H9 (cell line): ENCODE results near the gene H6PD. TPM values are rescaled to one million over a fixed set of nuclear protein-coding genes. Genes with fewer than 3 reads are reported as not detected.

Source experiments
- DNase-seq: peaks from one replicate; pipeline ENCODE4 v3.0.0-alpha.2; 2017
- H2AFZ ChIP-seq: one replicate; pipeline ENCODE4 v1.6.1; 2013; ENCODE audit warnings: mild to moderate bottlenecking, low read length, control low read depth, moderate library complexity
- H2AK5ac ChIP-seq: 2 replicates; pipeline ENCODE4 v1.6.1; 2013; ENCODE audit warnings: low read length, control low read depth, mixed read lengths; ENCODE audit not compliant: insufficient read length
- H2BK120ac ChIP-seq: one replicate; pipeline ENCODE4 v1.6.1; 2013; ENCODE audit warnings: low read depth, mild to moderate bottlenecking, low read length, control low read depth, inconsistent platforms; ENCODE audit not compliant: poor library complexity, severe bottlenecking
- H2BK12ac ChIP-seq: 2 replicates; pipeline ENCODE4 v1.6.1; 2013; ENCODE audit warnings: low read length, control low read depth, mixed read lengths, low read depth; ENCODE audit not compliant: insufficient read length
- H2BK15ac ChIP-seq: 2 replicates; pipeline ENCODE4 v1.6.1; 2013; ENCODE audit warnings: low read depth, low read length, control low read depth
- H2BK20ac ChIP-seq: one replicate; pipeline ENCODE4 v1.6.1; 2013; ENCODE audit warnings: low read depth, mild to moderate bottlenecking, low read length, control low read depth, inconsistent platforms; ENCODE audit not compliant: poor library complexity, severe bottlenecking
- H2BK5ac ChIP-seq: 2 replicates; pipeline ENCODE4 v1.6.1; 2013; ENCODE audit warnings: low read length, control low read depth, mixed read lengths; ENCODE audit not compliant: insufficient read length
- H3K14ac ChIP-seq: 2 replicates; pipeline ENCODE4 v1.6.1; 2013; ENCODE audit warnings: low read length, control low read depth; ENCODE audit not compliant: insufficient read depth
- H3K18ac ChIP-seq: 2 replicates; pipeline ENCODE4 v1.6.1; 2013; ENCODE audit warnings: low read depth, mild to moderate bottlenecking, mixed read lengths, low read length, control low read depth; ENCODE audit not compliant: insufficient read length
- H3K23ac ChIP-seq: 2 replicates; pipeline ENCODE4 v1.6.1; 2013; ENCODE audit warnings: low read length, control low read depth, mixed read lengths, low read depth; ENCODE audit not compliant: insufficient read length
- H3K23me2 ChIP-seq: 2 replicates; pipeline ENCODE4 v1.6.1; 2013; ENCODE audit warnings: low read depth, mild to moderate bottlenecking, mixed read lengths, low read length, control low read depth; ENCODE audit not compliant: insufficient read length, poor library complexity, severe bottlenecking
- H3K27ac ChIP-seq: 2 replicates; pipeline ENCODE4 v1.5.1; 2013; ENCODE audit warnings: low read length, control low read depth, mixed read lengths, low read depth; ENCODE audit not compliant: insufficient read length
- H3K27me3 ChIP-seq: 2 replicates; pipeline ENCODE4 v1.6.1; 2013; ENCODE audit warnings: low read length, control low read depth, inconsistent platforms; ENCODE audit not compliant: insufficient read depth
- H3K4ac ChIP-seq: 2 replicates; pipeline ENCODE4 v1.6.1; 2013; ENCODE audit warnings: low read depth, mild to moderate bottlenecking, control low read depth, inconsistent platforms, low read length, moderate library complexity
- H3K4me1 ChIP-seq: 2 replicates; pipeline ENCODE4 v1.6.1; 2013; ENCODE audit warnings: low read length, control low read depth, inconsistent platforms; ENCODE audit not compliant: insufficient read depth
- H3K4me2 ChIP-seq: 2 replicates; pipeline ENCODE4 v1.6.1; 2013; ENCODE audit warnings: low read length, control low read depth, mixed read lengths; ENCODE audit not compliant: insufficient read length, insufficient read depth
- H3K56ac ChIP-seq: 2 replicates; pipeline ENCODE4 v1.6.1; 2013; ENCODE audit warnings: low read depth, mild to moderate bottlenecking, mixed read lengths, low read length, control low read depth; ENCODE audit not compliant: insufficient read length
- H3K79me1 ChIP-seq: 2 replicates; pipeline ENCODE4 v1.6.1; 2013; ENCODE audit warnings: low read depth, mild to moderate bottlenecking, moderate library complexity, low read length, control low read depth, inconsistent platforms; ENCODE audit not compliant: insufficient read depth, poor library complexity, severe bottlenecking
- H3K79me2 ChIP-seq: 2 replicates; pipeline ENCODE4 v1.6.1; 2013; ENCODE audit warnings: low read length, control low read depth, inconsistent platforms; ENCODE audit not compliant: insufficient read depth
- H3K9ac ChIP-seq: 2 replicates; pipeline ENCODE4 v1.6.1; 2013; ENCODE audit warnings: low read length, control low read depth, mixed read lengths; ENCODE audit not compliant: insufficient read length; ENCODE audit errors: extremely low read depth
- H3K9me3 ChIP-seq: one replicate; pipeline ENCODE4 v1.6.1; 2013; ENCODE audit warnings: low read depth, low read length, inconsistent platforms; ENCODE audit not compliant: control insufficient read depth
- H3T11ph ChIP-seq: one replicate; pipeline ENCODE4 v1.6.1; 2013; ENCODE audit warnings: mild to moderate bottlenecking, low read length, control low read depth, inconsistent platforms
- H4K20me1 ChIP-seq: one replicate; pipeline ENCODE4 v1.6.1; 2013; ENCODE audit not compliant: control insufficient read depth, insufficient read length, insufficient read depth
- H4K5ac ChIP-seq: 2 replicates; pipeline ENCODE4 v1.6.1; 2013; ENCODE audit warnings: low read depth, mild to moderate bottlenecking, mixed read lengths, low read length, control low read depth; ENCODE audit not compliant: insufficient read length
- H4K8ac ChIP-seq: replicated peaks from 2 replicates; pipeline ENCODE4 v1.6.1; 2013; ENCODE audit warnings: low read length, control low read depth, mixed read lengths, low read depth; ENCODE audit not compliant: insufficient read length
- H4K91ac ChIP-seq: 2 replicates; pipeline ENCODE4 v1.6.1; 2013; ENCODE audit warnings: low read depth, mild to moderate bottlenecking, moderate library complexity, mixed read lengths, low read length, control low read depth; ENCODE audit not compliant: insufficient read length
- H3K27ac Mint-ChIP-seq, 3 experiments: 2 replicates in 2 of 3; 3 replicates in 1 of 3; pipeline ENCODE4 v1.8.0; 2020 to 2021; ENCODE audit warnings: mixed read lengths in 3 of 3, mild to moderate bottlenecking in 1 of 3, moderate library complexity in 1 of 3
- H3K27me3 Mint-ChIP-seq: 2 replicates; pipeline ENCODE4 v1.8.0; 2021; ENCODE audit warnings: low read depth, mild to moderate bottlenecking, moderate library complexity, mixed read lengths
- H3K36me3 Mint-ChIP-seq, 3 experiments: 2 replicates in 2 of 3; 3 replicates in 1 of 3; pipeline ENCODE4 v1.8.0; 2020 to 2021; ENCODE audit warnings: low read depth in 3 of 3, mixed read lengths in 3 of 3; ENCODE audit not compliant: insufficient read depth in 1 of 3
- H3K4me1 Mint-ChIP-seq, 2 experiments: 2 replicates each; pipeline ENCODE4 v1.8.0; 2020; ENCODE audit warnings: mixed read lengths in 2 of 2
- H3K4me3 Mint-ChIP-seq, 2 experiments: 2 replicates in 1 of 2; 3 replicates in 1 of 2; pipeline ENCODE4 v1.8.0; 2020 to 2021; ENCODE audit warnings: mild to moderate bottlenecking in 2 of 2, mixed read lengths in 2 of 2, moderate library complexity in 1 of 2
- H3K9me3 Mint-ChIP-seq, 2 experiments: 2 replicates in 1 of 2; 3 replicates in 1 of 2; pipeline ENCODE4 v1.8.0; 2020; ENCODE audit warnings: mild to moderate bottlenecking in 2 of 2, mixed read lengths in 2 of 2, moderate library complexity in 1 of 2
- CTCF ChIP-seq: fragments of 200-600 bp; sonication (generic); conservative IDR thresholded peaks from 3 replicates; pipeline ENCODE4 v1.8.0; 2021; ENCODE audit warnings: antibody characterized with exemption, mild to moderate bottlenecking
- WGBS: extraction: QIAGEN DNeasy Blood & Tissue Kit; methylation state at CpG from one replicate; pipeline ENCODE4 v1.1.7; 2013; ENCODE audit warnings: missing lambda C conversion rate, low lambda C conversion rate, mixed read lengths; ENCODE audit not compliant: insufficient read length; ENCODE audit errors: extremely low coverage; 5-methylcytosine and 5-hydroxymethylcytosine counted together
- total RNA-seq: library from RNA; stranded (reverse); gene quantifications from 2 replicates; pipeline ENCODE4 v1.2.1, GENCODE V29; 2021

The H6PD gene
- total RNA-seq, 1 experiment from 2014 or later, result 7.9 TPM

- Histone ChIP-seq H3T11ph (no peak overlapping the region), H3K18ac (no peak overlapping the region), H3K23me2 (no peaks in the 10 kb centered on the region), H3K14ac (no peak overlapping the region), H3K27me3 (no peaks in the 10 kb centered on the region), H2AFZ (no peak overlapping the region), H2BK120ac (no peak overlapping the region), H3K79me2 (no peaks in the 10 kb centered on the region), H3K9ac (no peak overlapping the region), H3K4me2 (no peak overlapping the region), H2BK15ac (no peak overlapping the region), H4K91ac (no peak overlapping the region), H3K23ac (no peak overlapping the region), H3K56ac (no peak overlapping the region), H4K8ac (no peak overlapping the region), H4K5ac (no peak overlapping the region), H3K79me1 (no peaks in the 10 kb centered on the region), H3K9me3 (no peaks in the 10 kb centered on the region), H2AK5ac (no peak overlapping the region), H3K4ac (no peak overlapping the region), H2BK20ac (no peak overlapping the region), H2BK5ac (no peak overlapping the region), H3K27ac (no peak overlapping the region), H4K20me1 (no peaks in the 10 kb centered on the region), H2BK12ac (no peak overlapping the region), H3K4me1 (no peaks in the 10 kb centered on the region; the same call in 1 of the 2 replicates)
- no peak for DNase-seq
- H3K27ac Mint-ChIP-seq, result no peak overlapping the region; a peak in 1 of 7 replicates
- WGBS, result no CpG with 5 or more reads among the region's 12 CpGs
- TF ChIP-seq CTCF, result no peak
- H3K4me1 Mint-ChIP-seq, result peaks cover 30 to 39% of the 10 kb centered on the region in 2 experiments
- no peak overlapping the region for H3K4me3 Mint-ChIP-seq
- H3K36me3 Mint-ChIP-seq, result no peaks in the 10 kb centered on the region; a peak in 1 of 7 replicates
- H3K27me3 Mint-ChIP-seq, result peaks cover 9% of the 10 kb centered on the region
- H3K9me3 Mint-ChIP-seq, result no peaks in the 10 kb centered on the region; a peak in 1 of 5 replicates
These were observed 41.0 kb downstream of the H6PD start for GRCh38 chr1:9275567-9276034.
